ENCODE results near the gene CTNNA1.

GRCh38 chr5:138949988-138950387, 196.8 kb downstream of the CTNNA1 start:
- TF ChIP-seq, protein P1, sequence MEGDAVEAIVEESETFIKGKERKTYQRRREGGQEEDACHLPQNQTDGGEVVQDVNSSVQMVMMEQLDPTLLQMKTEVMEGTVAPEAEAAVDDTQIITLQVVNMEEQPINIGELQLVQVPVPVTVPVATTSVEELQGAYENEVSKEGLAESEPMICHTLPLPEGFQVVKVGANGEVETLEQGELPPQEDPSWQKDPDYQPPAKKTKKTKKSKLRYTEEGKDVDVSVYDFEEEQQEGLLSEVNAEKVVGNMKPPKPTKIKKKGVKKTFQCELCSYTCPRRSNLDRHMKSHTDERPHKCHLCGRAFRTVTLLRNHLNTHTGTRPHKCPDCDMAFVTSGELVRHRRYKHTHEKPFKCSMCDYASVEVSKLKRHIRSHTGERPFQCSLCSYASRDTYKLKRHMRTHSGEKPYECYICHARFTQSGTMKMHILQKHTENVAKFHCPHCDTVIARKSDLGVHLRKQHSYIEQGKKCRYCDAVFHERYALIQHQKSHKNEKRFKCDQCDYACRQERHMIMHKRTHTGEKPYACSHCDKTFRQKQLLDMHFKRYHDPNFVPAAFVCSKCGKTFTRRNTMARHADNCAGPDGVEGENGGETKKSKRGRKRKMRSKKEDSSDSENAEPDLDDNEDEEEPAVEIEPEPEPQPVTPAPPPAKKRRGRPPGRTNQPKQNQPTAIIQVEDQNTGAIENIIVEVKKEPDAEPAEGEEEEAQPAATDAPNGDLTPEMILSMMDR (IDR thresholded peaks at IDR 0.05 in 4 of 5, conservative IDR thresholded peaks at IDR 0.05 in 1 of 5), result no peak
- no peak for TF ChIP-seq POLR2A (IDR thresholded peaks at IDR 0.05)
